DOHH2 (cell line): ENCODE results near the gene BCL11B.
A peak's percentile ranks its signal among the peaks of the same experiment; 100 is the strongest.

Source experiments
- H3F3A ChIP-seq: fragments of 200-600 bp; sonication (generic), shearing (Covaris generic); 2 replicates; pipeline ENCODE4 v1.6.0; 2016; ENCODE audit warnings: antibody characterized with exemption, mild to moderate bottlenecking; ENCODE audit not compliant: control insufficient read depth, insufficient read depth
- H3K27ac ChIP-seq: fragments of 200-600 bp; sonication (generic); 2 replicates; pipeline ENCODE4 v1.5.1; 2014; ENCODE audit warnings: low read depth, mild to moderate bottlenecking, low read length, moderate library complexity
- H3K27me3 ChIP-seq: fragments of 200-600 bp; sonication (generic); 2 replicates; pipeline ENCODE4 v1.6.1; 2014; ENCODE audit warnings: mild to moderate bottlenecking, low read length, mixed read lengths; ENCODE audit not compliant: control insufficient read depth
- H3K36me3 ChIP-seq: fragments of 200-600 bp; sonication (generic); 2 replicates; pipeline ENCODE4 v1.6.1; 2014; ENCODE audit warnings: mild to moderate bottlenecking, low read length, moderate library complexity, mixed read lengths; ENCODE audit not compliant: control insufficient read depth
- H3K4me1 ChIP-seq: fragments of 200-600 bp; sonication (generic); 2 replicates; pipeline ENCODE4 v1.6.1; 2014; ENCODE audit warnings: mild to moderate bottlenecking, low read length, mixed read lengths; ENCODE audit not compliant: control insufficient read depth
- H3K4me2 ChIP-seq: fragments of 200-600 bp; sonication (generic); 2 replicates; pipeline ENCODE4 v1.6.0; 2014; ENCODE audit warnings: mild to moderate bottlenecking, low read length, moderate library complexity
- H3K4me3 ChIP-seq: fragments of 200-600 bp; sonication (generic); 2 replicates; pipeline ENCODE4 v1.5.1; 2014; ENCODE audit warnings: mild to moderate bottlenecking, low read length, mixed read lengths
- H3K79me2 ChIP-seq: fragments of 200-600 bp; sonication (generic); 2 replicates; pipeline ENCODE4 v1.6.1; 2014; ENCODE audit warnings: mild to moderate bottlenecking, low read length, mixed read lengths; ENCODE audit not compliant: control insufficient read depth
- H3K9me2 ChIP-seq: fragments of 200-600 bp; sonication (generic); replicated peaks from 2 replicates; pipeline ENCODE4 v1.6.1; 2014; ENCODE audit warnings: mild to moderate bottlenecking, low read length, mixed read lengths; ENCODE audit not compliant: control insufficient read depth
- H3K9me3 ChIP-seq: fragments of 200-600 bp; sonication (generic); 2 replicates; pipeline ENCODE4 v1.6.1; 2014; ENCODE audit warnings: antibody characterized with exemption, low read length, mixed read lengths; ENCODE audit not compliant: control insufficient read depth, insufficient read depth
- H4K20me1 ChIP-seq: fragments of 200-600 bp; sonication (generic); 2 replicates; pipeline ENCODE4 v1.6.0; 2014; ENCODE audit warnings: low read depth, mild to moderate bottlenecking, antibody characterized with exemption, low read length, moderate library complexity; ENCODE audit not compliant: control insufficient read depth, insufficient read depth
- CTCF ChIP-seq: fragments of 200-600 bp; sonication (generic); IDR thresholded peaks from one replicate; pipeline ENCODE4 v1.5.1; 2014; ENCODE audit warnings: antibody characterized with exemption, mild to moderate bottlenecking, low read depth, low read length; ENCODE audit not compliant: poor library complexity, severe bottlenecking
- EZH2phosphoT487 ChIP-seq: fragments of 200-600 bp; sonication (generic); IDR thresholded peaks from 2 replicates; pipeline ENCODE4 v1.6.1; 2017; ENCODE audit warnings: borderline replicate concordance, mild to moderate bottlenecking, antibody characterized with exemption, low read length, moderate library complexity, mixed read lengths

The BCL11B gene

GRCh38 chr14:99271951-99272631, at the start of gene BCL11B:
Gene BCL11B, minus strand, starts transcription at chr14:99272197. Its CDS starts 979 bp downstream, at chr14:99271218.
- Histone ChIP-seq H3F3A (no peaks in the 10 kb centered on the region), H3K79me2 (no peaks in the 10 kb centered on the region), H3K36me3 (no peaks in the 10 kb centered on the region), H3K4me3 (peak within 1 kb of the TSS; percentile 65), H3K9me3 (no peaks in the 10 kb centered on the region), H3K27ac (no peak within 1 kb of the TSS), H3K9me2 (no peaks in the 10 kb centered on the region), H3K4me1 (no peaks in the 10 kb centered on the region), H3K27me3 (peaks cover 38% of the 10 kb centered on the region), H4K20me1 (no peaks in the 10 kb centered on the region), H3K4me2 (peak within 1 kb of the TSS; percentile 63)
- TF ChIP-seq EZH2phosphoT487 (no peak), CTCF (peak; percentile 50)

DNA sequence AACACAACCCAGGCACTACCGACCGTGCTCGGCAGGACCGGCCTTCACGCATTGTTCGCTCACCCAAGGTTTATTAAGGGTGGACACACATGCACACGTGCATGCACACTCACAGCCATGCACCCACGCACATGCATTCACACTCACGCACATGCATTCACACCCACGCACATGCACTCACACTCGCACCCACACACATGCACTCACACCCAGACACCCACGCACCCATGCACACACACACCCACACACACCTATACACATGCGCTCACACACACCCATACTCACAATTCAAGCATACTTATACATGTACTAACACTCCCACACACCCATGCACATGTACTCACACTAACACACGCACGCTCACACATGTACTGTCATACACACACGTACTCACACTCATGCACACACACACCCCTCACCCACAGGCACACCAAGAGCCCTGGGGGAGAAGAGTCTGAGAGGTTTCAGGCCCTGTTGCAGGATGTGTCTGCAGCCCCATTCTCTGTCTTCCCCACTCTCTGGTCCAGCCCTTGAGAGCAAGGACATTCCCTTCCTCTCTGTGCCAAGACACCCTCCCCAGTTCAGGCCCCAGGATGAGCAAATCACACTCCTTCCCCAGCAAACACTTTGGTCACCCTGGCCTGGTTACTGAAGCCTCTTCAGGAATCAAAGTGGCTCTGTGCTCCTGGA, 49.4 kb upstream of the BCL11B start:
- Histone ChIP-seq H3K4me3 (no peak overlapping the region), H3K27me3 (no peaks in the 10 kb centered on the region), H4K20me1 (no peaks in the 10 kb centered on the region), H3K9me2 (no peaks in the 10 kb centered on the region), H3K36me3 (no peaks in the 10 kb centered on the region), H3K4me1 (no peaks in the 10 kb centered on the region), H3K79me2 (no peaks in the 10 kb centered on the region), H3K9me3 (no peaks in the 10 kb centered on the region), H3F3A (no peaks in the 10 kb centered on the region), H3K4me2 (no peak overlapping the region), H3K27ac (no peak overlapping the region)
- TF ChIP-seq CTCF: no peak
- TF ChIP-seq EZH2phosphoT487: no peak

- Histone ChIP-seq H3K27ac (no peak overlapping the region), H4K20me1 (no peaks in the 10 kb centered on the region), H3K27me3 (no peaks in the 10 kb centered on the region), H3K9me2 (no peaks in the 10 kb centered on the region), H3K4me2 (no peak overlapping the region), H3K4me1 (no peaks in the 10 kb centered on the region), H3K4me3 (no peak overlapping the region), H3F3A (no peaks in the 10 kb centered on the region), H3K9me3 (no peaks in the 10 kb centered on the region), H3K36me3 (no peaks in the 10 kb centered on the region), H3K79me2 (no peaks in the 10 kb centered on the region)
- no peak for TF ChIP-seq CTCF
Observed at GRCh38 chr14:99320621-99321235, 48.7 kb upstream of the BCL11B start.
